Thyroid gland (tissue), 4 donors: ENCODE results near the gene KIR3DL2. TPM values are rescaled to one million over a fixed set of nuclear protein-coding genes. Genes with fewer than 3 reads are reported as not detected.
"Not testable (repeated sequence)": the region's sequence is repeated elsewhere in the genome, so short reads cannot be mapped to it uniquely, and the experiment has no call there.

Experiments
- DNase-seq, 2 donors: peaks; one replicate each; pipeline ENCODE4 v3.0.0-alpha.2; 2019
- H3K27ac ChIP-seq, 3 donors: fragments of 200-600 bp; sonication (generic); 1 replicate in 2 of 3; 2 replicates in 1 of 3; pipeline ENCODE4 v1.5.1; 2016 to 2019; ENCODE audit warnings: mild to moderate bottlenecking in 1 of 3, moderate library complexity in 1 of 3
- H3K27me3 ChIP-seq: fragments of 200-600 bp; sonication (generic); one replicate; pipeline ENCODE4 v1.5.1; 2019
- H3K36me3 ChIP-seq, 2 donors: fragments of 200-600 bp; sonication (generic); one replicate each; pipeline ENCODE4 v1.5.1; 2016 to 2019
- H3K4me1 ChIP-seq, 2 donors: fragments of 200-600 bp; sonication (generic); one replicate each; pipeline ENCODE4 v1.5.1; 2017 to 2019
- H3K4me3 ChIP-seq, 3 donors: fragments of 200-600 bp; sonication (generic); replicated peaks in 1 of 3; 1 replicate in 2 of 3; 2 replicates in 1 of 3; pipeline ENCODE4 v1.5.1; 2016; ENCODE audit warnings: mild to moderate bottlenecking in 1 of 3
- H3K9me3 ChIP-seq: fragments of 200-600 bp; sonication (generic); one replicate; pipeline ENCODE4 v1.5.1; 2017
- CTCF ChIP-seq, 6 experiments: fragments of 200-600 bp in 3 of 6; fragments of 450-650 bp in 3 of 6; sonication (generic) in 3 of 6; IDR thresholded peaks; one replicate each; pipeline ENCODE4 v1.5.1; 2016 to 2019; ENCODE audit warnings: antibody characterized with exemption in 6 of 6, mild to moderate bottlenecking in 2 of 6, inconsistent platforms in 1 of 6, moderate library complexity in 1 of 6
- POLR2A ChIP-seq, 2 donors: fragments of 450-650 bp; IDR thresholded peaks; one replicate each; pipeline ENCODE4 v1.6.1; 2017; ENCODE audit warnings: antibody characterized with exemption in 2 of 2, mild to moderate bottlenecking in 2 of 2, moderate library complexity in 1 of 2
- WGBS, 2 donors: methylation state at CpG; one replicate each; pipeline ENCODE4 v1.1.5; 2017; 5-methylcytosine and 5-hydroxymethylcytosine counted together
- intact Hi-C: fragments of 100-400 bp; cut with DNase I; formaldehyde crosslinking; loops from one replicate; pipeline ENCODE4 v1.15.1; 2023
- total RNA-seq, 4 donors: library from RNA; depleted of rRNA; stranded (reverse); fragments of >200 nt; gene quantifications; one replicate each; pipeline ENCODE4 v1.2.3, GENCODE V29; 2016

KIR3DL2 gene
- total RNA-seq, 4 donors from 2014 or later = not detected

DNA sequence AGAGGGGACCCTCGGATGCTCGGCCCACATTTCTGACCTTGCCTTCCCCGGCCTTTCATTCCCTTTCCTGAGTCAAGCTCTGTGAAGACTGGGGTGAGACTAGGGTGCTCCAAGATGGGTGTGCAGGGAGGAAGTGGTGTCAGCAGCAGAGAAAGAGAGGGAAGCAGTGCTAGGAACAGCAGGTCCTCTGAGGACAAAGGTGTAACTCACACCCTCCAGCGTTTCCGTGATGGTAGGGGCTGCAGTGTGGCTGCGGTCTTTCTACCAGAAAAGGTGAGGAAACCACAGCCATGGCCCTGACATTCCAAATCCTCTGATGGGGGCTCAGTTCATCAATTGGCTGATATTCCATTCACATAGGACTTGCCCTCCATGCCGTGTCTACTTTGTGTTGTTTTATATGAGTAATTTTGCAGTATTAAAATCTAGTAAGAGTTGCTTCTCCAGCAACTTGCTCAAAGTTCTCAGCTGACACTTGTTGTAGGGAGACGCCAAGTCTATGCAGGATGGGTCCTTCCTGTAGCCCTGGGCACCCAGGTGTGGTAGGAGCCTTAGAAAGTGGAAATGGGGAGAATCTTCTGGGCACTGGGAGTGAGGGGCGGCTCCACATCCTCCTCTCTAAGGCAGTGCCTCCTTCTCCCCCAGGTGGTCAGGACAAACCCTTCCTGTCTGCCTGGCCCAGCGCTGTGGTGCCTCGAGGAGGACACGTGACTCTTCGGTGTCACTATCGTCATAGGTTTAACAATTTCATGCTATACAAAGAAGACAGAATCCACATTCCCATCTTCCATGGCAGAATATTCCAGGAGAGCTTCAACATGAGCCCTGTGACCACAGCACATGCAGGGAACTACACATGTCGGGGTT lies 32.3 kb upstream of the KIR3DL2 start:
- intact Hi-C loops = no loop called here
- WGBS, 2 donors = 78 to 82% methylated on average over 15 of the region's 15 CpGs
- no peak overlapping the region for H3K4me3 ChIP-seq
- H3K27ac ChIP-seq = no peak overlapping the region
- no peak for TF ChIP-seq CTCF (IDR thresholded peaks at IDR 0.05)
- no peak for TF ChIP-seq POLR2A (IDR thresholded peaks at IDR 0.05)
- H3K4me1 ChIP-seq = no peaks in the 10 kb centered on the region
- no peaks in the 10 kb centered on the region for H3K36me3 ChIP-seq
- no peaks in the 10 kb centered on the region for H3K9me3 ChIP-seq
- H3K27me3 ChIP-seq = no peaks in the 10 kb centered on the region
- DNase-seq = no peak

DNA sequence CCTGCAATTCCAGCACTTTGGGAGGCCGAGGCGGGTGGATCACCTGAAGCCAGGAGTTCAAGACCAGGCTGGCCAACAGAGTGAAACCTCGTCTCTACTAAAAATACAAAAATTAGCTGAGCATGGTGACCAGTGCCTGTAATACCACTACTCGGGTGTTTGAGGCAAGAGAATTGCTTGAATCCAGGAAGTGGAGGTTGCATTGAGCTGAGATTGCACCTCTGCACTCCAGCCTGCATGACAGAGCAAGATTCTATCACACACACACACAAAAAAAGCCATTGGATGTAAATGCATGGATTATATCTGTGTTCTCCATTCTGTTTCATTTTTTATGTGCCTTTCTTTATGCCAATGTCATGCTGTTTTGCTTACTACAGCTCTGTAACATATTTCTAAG lies 25.8 kb upstream of the KIR3DL2 start:
- intact Hi-C loops, H3K9me3 ChIP-seq, H3K27me3 ChIP-seq, H3K4me3 ChIP-seq, H3K36me3 ChIP-seq, DNase-seq, H3K4me1 ChIP-seq, H3K27ac ChIP-seq: not testable (repeated sequence)
- 80 to 82% methylated on average over 4 of the region's 4 CpGs for WGBS, 2 donors

DNA sequence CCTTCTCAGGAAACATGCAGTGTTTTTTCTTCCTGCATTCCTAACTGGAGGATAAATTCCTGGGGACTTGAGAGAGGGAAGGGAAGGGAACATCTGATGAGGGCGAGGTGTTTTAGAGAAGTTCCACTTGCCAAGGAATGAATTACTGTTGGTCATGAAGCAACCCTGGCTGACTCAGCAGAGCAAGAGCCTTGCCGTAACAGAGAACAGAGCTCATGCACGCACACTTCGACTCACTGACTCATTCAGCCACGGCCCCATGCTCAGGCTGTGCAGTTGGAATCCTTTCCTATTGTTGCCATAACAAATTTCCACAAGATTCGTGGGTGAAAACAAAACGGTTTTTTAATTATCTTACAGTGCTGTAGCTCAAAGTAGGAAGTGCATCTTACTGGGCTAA lies 24.9 kb upstream of the KIR3DL2 start:
- H3K36me3 ChIP-seq, H3K27ac ChIP-seq, DNase-seq, H3K4me1 ChIP-seq, intact Hi-C loops, H3K9me3 ChIP-seq, H3K27me3 ChIP-seq, H3K4me3 ChIP-seq: not testable (repeated sequence)
- 66 to 72% methylated on average over 7 of the region's 7 CpGs for WGBS, 2 donors

DNA sequence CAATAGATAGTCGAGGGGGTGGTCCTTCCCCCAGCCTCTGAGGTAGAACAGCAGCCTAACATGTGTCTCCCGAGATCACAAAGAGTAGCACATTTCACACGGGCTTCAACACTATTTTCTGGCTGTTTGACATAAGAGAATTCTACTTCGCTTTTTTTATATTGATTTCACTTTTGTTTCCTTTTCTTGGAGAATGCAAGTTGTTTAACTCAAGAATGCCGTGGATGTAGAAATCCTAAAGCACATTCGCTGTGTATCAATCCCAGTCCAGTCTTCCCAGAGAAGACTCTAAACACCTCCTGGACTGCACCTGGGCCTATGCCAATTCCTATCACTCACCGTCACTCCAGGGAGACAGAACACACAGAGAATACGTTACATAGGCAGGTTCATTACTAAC lies 22.2 kb upstream of the KIR3DL2 start:
- WGBS, 2 donors = 67 to 77% methylated on average over 8 of the region's 8 CpGs
- intact Hi-C loops, H3K27ac ChIP-seq, H3K36me3 ChIP-seq, H3K4me1 ChIP-seq, H3K4me3 ChIP-seq, DNase-seq, H3K27me3 ChIP-seq, H3K9me3 ChIP-seq: not testable (repeated sequence)

GRCh38 chr19:54832496-54832895 lies 17.7 kb upstream of the KIR3DL2 start, which contains the start of gene KIR2DS4:
KIR2DS4 (plus strand) TSS chr19:54832676.
- intact Hi-C loops, H3K27ac ChIP-seq, H3K27me3 ChIP-seq, H3K9me3 ChIP-seq, H3K4me1 ChIP-seq, H3K4me3 ChIP-seq, DNase-seq, H3K36me3 ChIP-seq: not testable (repeated sequence)
- WGBS, 2 donors = 94 to 95% methylated on average over 9 to 14 of the region's 14 CpGs

DNA sequence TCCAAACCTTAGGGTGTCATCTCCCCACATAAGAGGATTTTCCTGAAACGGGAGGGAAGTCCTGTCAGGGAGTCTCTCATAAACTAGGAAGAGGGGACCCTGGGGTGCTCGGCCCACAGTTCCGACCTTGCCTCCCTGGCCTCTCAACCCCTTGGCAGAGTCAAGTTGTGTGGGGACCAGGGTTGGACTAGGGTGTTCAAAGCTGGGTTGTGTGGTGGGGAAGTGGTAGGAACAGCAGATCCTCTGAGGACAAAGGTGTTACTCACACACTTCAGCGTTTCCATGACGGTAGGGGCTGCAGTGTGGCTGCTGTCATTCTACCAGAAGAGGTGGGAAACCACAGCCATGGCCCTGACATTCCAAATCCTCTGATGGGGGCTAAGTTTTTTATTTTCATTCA lies 15.1 kb upstream of the KIR3DL2 start:
- H3K27me3 ChIP-seq, H3K9me3 ChIP-seq, H3K36me3 ChIP-seq, H3K4me3 ChIP-seq, H3K27ac ChIP-seq, H3K4me1 ChIP-seq, DNase-seq, intact Hi-C loops: not testable (repeated sequence)
- WGBS, 2 donors = 81 to 87% methylated on average over 2 to 5 of the region's 5 CpGs

DNA sequence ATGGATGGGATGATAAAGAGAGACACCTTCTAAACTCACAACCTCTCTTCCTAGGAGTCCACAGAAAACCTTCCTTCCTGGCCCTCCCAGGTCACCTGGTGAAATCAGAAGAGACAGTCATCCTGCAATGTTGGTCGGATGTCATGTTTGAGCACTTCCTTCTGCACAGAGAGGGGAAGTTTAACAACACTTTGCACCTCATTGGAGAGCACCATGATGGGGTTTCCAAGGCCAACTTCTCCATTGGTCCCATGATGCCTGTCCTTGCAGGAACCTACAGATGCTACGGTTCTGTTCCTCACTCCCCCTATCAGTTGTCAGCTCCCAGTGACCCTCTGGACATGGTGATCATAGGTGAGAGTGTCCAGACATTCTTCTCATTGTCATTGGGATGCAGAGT lies 12.7 kb upstream of the KIR3DL2 start:
- intact Hi-C loops, H3K9me3 ChIP-seq, H3K4me3 ChIP-seq, H3K27ac ChIP-seq, H3K4me1 ChIP-seq, H3K36me3 ChIP-seq, DNase-seq, H3K27me3 ChIP-seq: not testable (repeated sequence)
- 45 to 61% methylated on average over 2 of the region's 2 CpGs for WGBS, 2 donors

DNA sequence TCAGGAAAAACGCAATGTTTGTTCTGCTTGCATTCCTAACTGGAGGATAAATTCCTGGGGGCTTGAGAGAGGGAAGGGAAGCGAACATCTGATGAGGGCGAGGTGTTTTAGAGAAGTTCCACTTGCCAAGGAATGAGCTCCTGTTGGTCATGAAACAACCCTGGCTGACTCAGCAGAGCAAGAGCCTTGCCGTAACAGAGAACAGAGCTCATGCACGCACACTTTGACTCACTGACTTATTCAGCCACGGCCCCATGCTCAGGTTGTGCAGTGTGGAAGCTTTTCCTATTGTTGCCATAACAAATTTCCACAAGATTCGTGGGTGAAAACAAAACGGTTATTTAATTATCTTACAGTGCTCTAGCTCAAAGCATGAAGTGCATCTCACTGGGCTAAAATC lies 7.1 kb upstream of the KIR3DL2 start:
- H3K4me3 ChIP-seq, H3K27ac ChIP-seq, H3K4me1 ChIP-seq, H3K9me3 ChIP-seq, H3K36me3 ChIP-seq, intact Hi-C loops, H3K27me3 ChIP-seq, DNase-seq: not testable (repeated sequence)
- 60 to 78% methylated on average over 8 of the region's 8 CpGs for WGBS, 2 donors
